Psoas muscle (tissue), 8 donors: ENCODE results near the gene ZFP36L2. TPM values are rescaled to one million over a fixed set of nuclear protein-coding genes. Genes with fewer than 3 reads are reported as not detected.

Experiments used
- ATAC-seq, 4 donors: fragments of 200-7000 bp; cut with Tn5 transposase; one replicate each; pipeline ENCODE4 v1.9.1; 2020; ENCODE audit warnings: moderate library complexity in 3 of 4, mild to moderate bottlenecking in 2 of 4
- DNase-seq, 2 donors: peaks; one replicate each; pipeline ENCODE4 v3.0.0-alpha.2; 2020
- H3K27ac ChIP-seq: fragments of 200-600 bp; one replicate; pipeline ENCODE4 v1.8.0; 2022
- H3K27me3 ChIP-seq, 3 donors: fragments of 200-600 bp in 1 of 3; one replicate each; pipeline versions ENCODE4 v1.6.1 to v1.8.0; 2013 to 2022; ENCODE audit warnings: low read length in 2 of 3, mild to moderate bottlenecking in 2 of 3, moderate library complexity in 1 of 3; ENCODE audit not compliant: insufficient read depth in 3 of 3
- H3K36me3 ChIP-seq, 2 donors: fragments of 200-600 bp in 1 of 2; one replicate each; pipeline versions ENCODE4 v1.6.1 to v1.8.0; 2013 to 2022; ENCODE audit warnings: low read depth in 1 of 2, mild to moderate bottlenecking in 1 of 2, moderate library complexity in 1 of 2; ENCODE audit not compliant: insufficient read depth in 1 of 2
- H3K4me1 ChIP-seq: fragments of 200-600 bp; one replicate; pipeline ENCODE4 v1.8.0; 2022
- H3K4me3 ChIP-seq: fragments of 200-600 bp; one replicate; pipeline ENCODE4 v1.8.0; 2022; ENCODE audit warnings: mild to moderate bottlenecking
- H3K9me3 ChIP-seq: fragments of 200-600 bp; one replicate; pipeline ENCODE4 v1.8.0; 2022
- CTCF ChIP-seq: fragments of 200-600 bp; IDR thresholded peaks from one replicate; pipeline ENCODE4 v1.8.0; 2022; ENCODE audit warnings: antibody characterized with exemption
- WGBS, 3 donors: extraction: QIAGEN DNeasy Blood & Tissue Kit; methylation state at CpG; one replicate each; pipeline versions ENCODE4 v1.1.6 to v1.1.7; 2013; 5-methylcytosine and 5-hydroxymethylcytosine counted together
- intact Hi-C, 2 donors: fragments of 100-400 bp; cut with DNase I; formaldehyde crosslinking; loops; one replicate each; pipeline versions ENCODE4 v1.11.0 to v1.14.2; 2022
- polyA plus RNA-seq, 3 donors: library from polyadenylated mRNA; stranded (reverse); fragments of 200-250 nt; gene quantifications; one replicate each; pipeline ENCODE4 v1.2.3, GENCODE V29; 2013
- total RNA-seq, 4 donors: library from RNA; stranded (reverse); fragmentation: NEBNext Ultra II Directional in 2 of 4; extraction: Animal tissue kit (Norgen Biotek cat#: 25700) in 2 of 4; gene quantifications; one replicate each; pipeline versions ENCODE4 v1.2.1 to v1.2.4, GENCODE V29; 2021 to 2023
- donor health status: healthy with polysubstance abuse.
- donor health status: DM: no; HTN: no; CAD: no; lungs with moderate emphysema.
- donor health status: Bipolar disorder and iron deficiency.
- donor health status: healthy.
- donor health status: DM: yes; HTN: yes; CAD: no.
- donor health status: DM: no; HTN: no; CAD: no.
- donor health status: DM: no; HTN: no; CAD: no.
- donor health status: DM: yes; HTN: yes; CAD: no.

ZFP36L2 gene
- total and polyA plus RNA-seq, 7 donors = 26.3 to 103 (median 48.9) TPM

- DNase-seq = no peak
Observed at GRCh38 chr2:43230951-43231827, 4.8 kb upstream of the ZFP36L2 start.

DNA sequence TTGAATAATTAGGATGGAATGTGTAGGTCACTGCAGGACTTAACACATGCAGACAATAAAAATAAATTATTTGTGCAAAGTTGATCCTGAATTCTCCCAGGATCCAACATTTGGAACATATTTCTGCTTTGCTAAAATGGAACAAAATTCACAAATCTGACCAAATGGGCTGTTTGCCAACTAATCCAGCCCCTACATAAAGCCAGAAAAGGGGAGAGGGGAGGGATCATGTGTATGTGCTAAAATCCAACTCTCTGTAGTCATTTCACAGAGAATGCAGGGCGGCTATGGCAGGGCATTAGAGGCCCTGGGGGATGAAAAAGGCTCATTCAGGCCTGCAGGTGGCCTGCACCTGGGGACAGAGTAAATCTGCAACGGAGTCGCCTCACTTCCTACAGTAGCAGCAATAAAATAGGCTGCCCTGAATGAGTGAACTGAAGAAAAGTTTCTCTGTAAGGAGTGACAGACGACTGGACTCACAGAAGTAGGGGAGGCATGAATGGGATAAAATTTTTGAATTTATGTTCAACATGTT lies 4.0 kb upstream of the ZFP36L2 start:
- no peaks in the 10 kb centered on the region for H3K27me3 ChIP-seq
- H3K4me1 ChIP-seq = peaks cover 22% of the 10 kb centered on the region
- no peak for ATAC-seq
- intact Hi-C loops = loop anchor here in 1 of 2 donors (5.0 kb wide), 2 partner anchors 252 to 403 kb away; no protein-coding TSS in a partner anchor
- no peaks in the 10 kb centered on the region for H3K9me3 ChIP-seq
- H3K36me3 ChIP-seq = peaks cover 0 to 16% of the 10 kb centered on the region in 2 donors
- 75 to 88% (median 86%) methylated on average over 4 of the region's 4 CpGs for WGBS, 3 donors
- H3K27ac ChIP-seq = peak overlapping the region; percentile 23
- no peak overlapping the region for H3K4me3 ChIP-seq
- no peak for DNase-seq
- no peak for TF ChIP-seq CTCF

More at GRCh38 chr2:43230951-43231827, 4.8 kb upstream of the ZFP36L2 start:
- Histone ChIP-seq H3K27ac (peak overlapping the region; percentile 23), H3K9me3 (no peaks in the 10 kb centered on the region), H3K4me1 (peaks cover 22% of the 10 kb centered on the region), H3K36me3 (peaks cover 0 to 15% of the 10 kb centered on the region in 2 donors), H3K27me3 (no peaks in the 10 kb centered on the region), H3K4me3 (no peak overlapping the region)
- TF ChIP-seq CTCF = no peak
- intact Hi-C loops = loop anchor here in 1 of 2 donors (5.0 kb wide), 2 partner anchors 251 to 404 kb away; no protein-coding TSS in a partner anchor
- 87 to 91% (median 87%) methylated on average over 7 of the region's 7 CpGs for WGBS, 3 donors
- no peak for ATAC-seq

DNA sequence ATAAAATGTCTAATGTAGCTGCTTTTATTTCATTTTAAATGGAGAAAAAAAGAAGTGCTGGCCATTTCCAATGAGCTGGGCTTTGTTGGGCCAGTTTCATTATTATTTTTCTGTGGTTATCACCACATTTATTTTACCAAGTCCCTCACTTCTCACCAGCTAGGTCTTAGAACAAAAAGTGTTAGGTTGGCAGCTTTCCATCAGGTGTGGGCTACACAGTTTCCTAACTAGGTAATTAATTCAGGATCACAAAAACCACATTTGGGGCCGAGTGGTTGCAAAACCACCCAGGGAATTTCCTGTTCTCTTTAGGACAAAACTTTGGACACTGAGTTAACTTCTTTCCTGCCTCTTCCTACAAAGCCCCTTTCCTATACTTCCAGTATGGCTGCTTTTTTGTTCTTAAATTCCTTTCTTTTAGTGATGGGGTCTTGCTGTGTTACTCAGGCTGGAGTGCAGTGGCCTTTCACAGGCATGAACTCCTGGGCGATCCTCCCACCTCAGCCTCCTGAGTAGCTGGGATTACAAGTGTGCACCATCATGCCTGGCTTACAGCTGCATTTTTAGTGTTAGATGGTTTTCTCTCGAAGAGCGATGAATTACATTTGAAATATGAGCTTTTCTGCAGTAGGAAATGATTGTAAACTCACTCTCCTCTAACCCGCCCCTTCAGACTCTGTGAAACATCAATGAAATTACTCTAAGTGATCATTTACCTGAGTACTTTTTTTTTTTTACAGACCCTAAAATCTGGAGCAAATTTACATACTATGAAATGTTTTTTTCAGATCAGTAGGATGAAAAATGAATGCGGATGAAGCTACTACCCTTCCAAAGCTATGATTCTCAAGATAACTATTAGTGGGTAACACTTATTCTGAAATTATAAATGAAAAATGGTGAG lies 2.6 kb upstream of the ZFP36L2 start:
- no peak for DNase-seq
- intact Hi-C loops = loop anchor here (1.0 to 5.0 kb wide), 10 partner anchors 97 to 400 kb away; no protein-coding TSS in a partner anchor
- Histone ChIP-seq H3K4me1 (peaks cover 22% of the 10 kb centered on the region), H3K4me3 (no peak overlapping the region), H3K36me3 (peaks cover 7 to 30% of the 10 kb centered on the region in 2 donors), H3K27me3 (no peaks in the 10 kb centered on the region), H3K27ac (peak overlapping the region; percentile 91), H3K9me3 (no peaks in the 10 kb centered on the region)
- 43 to 57% (median 48%) methylated on average over 6 of the region's 6 CpGs for WGBS, 3 donors
- no peak for TF ChIP-seq CTCF
- ATAC-seq = no peak

- Histone ChIP-seq H3K4me3 (peak overlapping the region; percentile 75), H3K27ac (peak overlapping the region; percentile 91), H3K36me3 (peaks cover 7 to 37% of the 10 kb centered on the region in 2 donors), H3K9me3 (no peaks in the 10 kb centered on the region), H3K27me3 (no peaks in the 10 kb centered on the region), H3K4me1 (peaks cover 22% of the 10 kb centered on the region)
- TF ChIP-seq CTCF = no peak
- intact Hi-C loops = loop anchor here (1.0 to 5.0 kb wide), 8 partner anchors 96 to 400 kb away; no protein-coding TSS in a partner anchor
- DNase-seq (no peak), ATAC-seq (no peak)
- 38 to 50% (median 41%) methylated on average over 2 of the region's 2 CpGs for WGBS, 3 donors
Observed at GRCh38 chr2:43228321-43228751, 1.9 kb upstream of the ZFP36L2 start.
